HG03558 (cell line): ENCODE results near the gene SMPD4.
"Not testable (repeated sequence)": the region's sequence is repeated elsewhere in the genome, so short reads cannot be mapped to it uniquely, and the experiment has no call there.

Source experiments
- ATAC-seq: cut with Tn5 transposase; IDR thresholded peaks from one replicate; pipeline ENCODE4 v1.9.1; 2021; ENCODE audit warnings: moderate number of reproducible peaks; ENCODE audit not compliant: unreplicated experiment; ENCODE audit errors: extremely low read depth

The SMPD4 gene

GRCh38 chr2:130160131-130160530 lies 21.3 kb downstream of the SMPD4 start:
- no peak for ATAC-seq

- not testable (repeated sequence) for ATAC-seq
Measured at GRCh38 chr2:130159376-130159775, 22.0 kb downstream of the SMPD4 start.

- no peak for ATAC-seq
Measured at GRCh38 chr2:130158631-130159030, 22.8 kb downstream of the SMPD4 start.

- peak; percentile 55 for ATAC-seq
Measured at GRCh38 chr2:130157825-130158514, 23.4 kb downstream of the SMPD4 start.

GRCh38 chr2:130157354-130157753 lies 24.0 kb downstream of the SMPD4 start:
- not testable (repeated sequence) for ATAC-seq

- ATAC-seq: no peak
Measured at GRCh38 chr2:130156624-130157004, 24.8 kb downstream of the SMPD4 start.

- ATAC-seq: not testable (repeated sequence)
Measured at GRCh38 chr2:130155956-130156623, 25.3 kb downstream of the SMPD4 start.

- no peak for ATAC-seq
Measured at GRCh38 chr2:130154773-130155765, 26.3 kb downstream of the SMPD4 start.

- ATAC-seq: not testable (repeated sequence)
Measured at GRCh38 chr2:130154423-130154770, 27.0 kb downstream of the SMPD4 start.

- ATAC-seq: not testable (repeated sequence)
Measured at GRCh38 chr2:130153721-130154422, 27.5 kb downstream of the SMPD4 start.

GRCh38 chr2:130152816-130153595 lies 28.4 kb downstream of the SMPD4 start:
- ATAC-seq: no peak

GRCh38 chr2:130152136-130152815 lies 29.1 kb downstream of the SMPD4 start:
- not testable (repeated sequence) for ATAC-seq

GRCh38 chr2:130151145-130151512 lies 30.3 kb downstream of the SMPD4 start:
- not testable (repeated sequence) for ATAC-seq

- no peak for ATAC-seq
Measured at GRCh38 chr2:130150181-130151144, 30.9 kb downstream of the SMPD4 start.

- ATAC-seq: not testable (repeated sequence)
Measured at GRCh38 chr2:130148515-130148914, 32.9 kb downstream of the SMPD4 start.

- ATAC-seq: not testable (repeated sequence)
Measured at GRCh38 chr2:130145006-130145414, 36.4 kb downstream of the SMPD4 start, which contains the start of gene CCDC74B. CCDC74B (minus strand) TSS chr2:130145112; CDS start chr2:130144996, 116 bp downstream.

GRCh38 chr2:130143266-130144039 lies 37.9 kb downstream of the SMPD4 start:
- not testable (repeated sequence) for ATAC-seq
